ENCODE results near the gene ABCA4. TPM values are rescaled to one million over a fixed set of nuclear protein-coding genes. Genes with fewer than 3 reads are reported as not detected.

ABCA4 gene
- total RNA-seq, 2 donors from 2014 or later = not detected

DNA sequence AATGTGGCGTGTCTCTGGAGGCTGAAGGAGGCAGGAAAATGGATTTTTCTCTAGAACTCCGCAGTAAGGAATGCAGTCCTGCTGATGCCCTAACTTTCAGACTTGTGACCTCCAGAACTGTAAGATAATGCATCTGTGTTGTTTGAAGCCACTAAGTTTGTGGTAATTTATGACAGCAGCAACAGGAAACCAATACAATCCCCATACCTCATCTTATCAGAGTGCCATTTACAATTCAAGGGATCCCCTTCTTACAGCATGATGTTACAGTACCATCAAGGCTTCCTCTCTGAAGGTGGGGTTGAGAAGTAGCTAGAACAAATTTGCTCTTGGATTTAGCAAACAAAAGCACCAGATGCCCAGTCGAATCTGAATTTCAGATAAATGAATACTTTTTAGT is 21.6 kb downstream of the ABCA4 start:
- ATAC-seq (no peak), DNase-seq (ENCODE audit: low spot score in 2 of 2) (no peak)
- H3K27ac Mint-ChIP-seq = no peak overlapping the region
- H3K36me3 Mint-ChIP-seq = no peaks in the 10 kb centered on the region
- no peaks in the 10 kb centered on the region for H3K9me3 Mint-ChIP-seq

- DNase-seq (ENCODE audit: low spot score in 2 of 2) (no peak), ATAC-seq (no peak)
These were observed 22.3 kb downstream of the ABCA4 start for GRCh38 chr1:94098585-94099111.

DNA sequence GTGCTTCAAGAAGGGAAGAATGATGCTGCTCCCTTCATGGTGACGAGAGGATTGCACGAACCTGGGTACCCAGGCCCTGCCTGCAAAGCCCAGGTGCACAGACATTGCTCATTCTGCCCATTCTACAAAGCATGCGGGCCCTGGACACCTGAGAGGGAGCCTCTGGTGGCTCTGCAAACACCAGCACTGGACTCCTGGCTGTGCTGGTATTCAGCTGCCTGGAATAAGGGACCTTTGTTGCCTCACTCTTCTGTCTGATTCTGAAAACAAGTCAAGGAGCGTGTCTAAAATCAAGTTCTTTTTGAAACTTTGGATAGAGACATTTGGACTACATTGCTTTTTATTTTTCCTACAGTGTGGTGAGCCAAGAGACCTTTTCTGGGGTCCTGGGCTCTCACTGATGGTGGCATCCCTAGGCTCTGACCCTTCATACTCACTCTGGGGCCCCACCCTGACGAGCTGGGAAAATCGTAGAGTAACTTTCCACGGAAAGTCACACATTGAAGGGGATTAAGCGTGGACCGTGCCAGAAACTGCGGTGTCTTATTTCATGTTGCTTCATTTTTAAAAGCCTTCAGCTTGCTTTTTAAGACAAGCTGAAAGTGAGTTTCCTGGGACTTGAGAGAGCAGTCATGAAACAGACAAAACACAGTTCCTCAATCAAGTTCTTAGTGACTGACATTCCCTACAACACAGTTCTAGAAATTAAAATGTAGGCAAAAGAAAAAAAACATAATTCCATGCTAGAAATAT is 24.0 kb downstream of the ABCA4 start:
- no peaks in the 10 kb centered on the region for H3K36me3 Mint-ChIP-seq
- no peak overlapping the region for H3K27ac Mint-ChIP-seq
- H3K9me3 Mint-ChIP-seq = no peaks in the 10 kb centered on the region
- DNase-seq (ENCODE audit: low spot score in 2 of 2) (no peak), ATAC-seq (no peak)

More at GRCh38 chr1:94098585-94099111, 22.3 kb downstream of the ABCA4 start:
- no peak overlapping the region for H3K27ac Mint-ChIP-seq
- H3K9me3 Mint-ChIP-seq = no peaks in the 10 kb centered on the region
- H3K36me3 Mint-ChIP-seq = no peaks in the 10 kb centered on the region

GRCh38 chr1:94095744-94096469 is 25.0 kb downstream of the ABCA4 start:
- DNase-seq (ENCODE audit: low spot score in 2 of 2) = no peak
- Mint-ChIP-seq H3K9me3 (no peaks in the 10 kb centered on the region), H3K27ac (peak overlapping the region in 1 of 2 donors; percentile 40), H3K36me3 (no peaks in the 10 kb centered on the region)
- no peak for ATAC-seq

DNA sequence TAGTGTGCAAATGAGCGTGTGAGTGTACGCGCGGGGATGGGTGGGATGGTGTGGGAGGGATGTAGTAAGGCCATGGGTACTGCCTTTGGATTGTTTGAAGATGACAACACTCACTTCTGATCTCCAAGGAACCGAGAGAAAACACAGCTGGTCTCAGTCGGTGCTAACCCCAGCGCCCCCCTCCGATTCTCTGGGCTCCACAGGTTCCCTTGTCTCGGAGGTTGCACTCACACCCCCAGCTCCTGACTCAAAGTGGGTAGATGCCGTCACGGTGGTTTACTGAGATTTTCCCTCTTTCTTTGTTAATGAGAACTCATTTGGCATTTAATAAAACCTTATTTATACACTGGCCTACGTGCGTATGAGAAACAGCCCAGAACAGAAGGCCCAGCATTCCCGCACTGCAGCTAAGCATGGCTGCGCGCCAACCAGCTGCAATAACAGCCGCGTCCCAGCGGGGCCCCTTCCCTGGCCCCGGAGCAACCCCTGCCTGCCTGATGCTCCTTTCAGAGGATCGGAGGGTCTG is 25.8 kb downstream of the ABCA4 start:
- Mint-ChIP-seq H3K9me3 (no peaks in the 10 kb centered on the region), H3K36me3 (no peaks in the 10 kb centered on the region), H3K27ac (no peak overlapping the region)
- no peak for ATAC-seq
- no peak for DNase-seq (ENCODE audit: low spot score in 2 of 2)

- Mint-ChIP-seq H3K36me3 (no peaks in the 10 kb centered on the region), H3K27ac (no peak overlapping the region), H3K9me3 (no peaks in the 10 kb centered on the region)
- no peak for ATAC-seq
- DNase-seq (ENCODE audit: low spot score in 2 of 2) = no peak
These were observed 26.4 kb downstream of the ABCA4 start for GRCh38 chr1:94094469-94095111.

GRCh38 chr1:94093996-94094395 is 27.0 kb downstream of the ABCA4 start:
- Mint-ChIP-seq H3K9me3 (no peaks in the 10 kb centered on the region), H3K27ac (no peak overlapping the region), H3K36me3 (no peaks in the 10 kb centered on the region)
- no peak for DNase-seq (ENCODE audit: low spot score in 2 of 2)
- no peak for ATAC-seq

DNA sequence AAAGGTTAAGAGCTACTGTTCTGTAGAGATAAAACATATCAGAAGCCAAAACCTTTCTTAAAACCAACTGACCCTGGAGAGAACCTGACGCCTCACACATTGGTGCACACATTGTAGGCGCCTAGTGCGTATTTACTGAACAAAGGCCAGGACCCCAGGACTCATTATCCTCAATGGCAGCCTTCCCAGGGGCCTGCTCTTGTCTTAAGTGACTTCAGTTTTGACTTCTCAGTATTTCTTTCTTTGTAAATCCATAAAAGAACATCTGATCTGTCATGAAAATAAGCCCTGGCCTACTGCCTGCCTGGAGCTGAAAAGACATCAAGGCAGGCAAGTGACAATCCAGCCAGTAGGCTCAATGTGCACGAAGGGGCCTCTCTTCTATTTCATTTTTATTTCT is 27.6 kb downstream of the ABCA4 start:
- no peaks in the 10 kb centered on the region for H3K36me3 Mint-ChIP-seq
- no peak for DNase-seq (ENCODE audit: low spot score in 2 of 2)
- no peaks in the 10 kb centered on the region for H3K9me3 Mint-ChIP-seq
- no peak overlapping the region for H3K27ac Mint-ChIP-seq
- no peak for ATAC-seq

- peak in 1 of 2 donors; percentile 45 for ATAC-seq
- no peak for DNase-seq (ENCODE audit: low spot score in 2 of 2)
- Mint-ChIP-seq H3K36me3 (no peaks in the 10 kb centered on the region), H3K9me3 (no peaks in the 10 kb centered on the region), H3K27ac (peak overlapping the region; percentile 20 to 46)
These were observed 28.7 kb downstream of the ABCA4 start for GRCh38 chr1:94092210-94092613.

GRCh38 chr1:94090761-94091160 is 30.2 kb downstream of the ABCA4 start:
- Mint-ChIP-seq H3K36me3 (no peaks in the 10 kb centered on the region), H3K9me3 (no peaks in the 10 kb centered on the region), H3K27ac (no peak overlapping the region)
- no peak for DNase-seq (ENCODE audit: low spot score in 2 of 2)
- ATAC-seq = no peak

DNA sequence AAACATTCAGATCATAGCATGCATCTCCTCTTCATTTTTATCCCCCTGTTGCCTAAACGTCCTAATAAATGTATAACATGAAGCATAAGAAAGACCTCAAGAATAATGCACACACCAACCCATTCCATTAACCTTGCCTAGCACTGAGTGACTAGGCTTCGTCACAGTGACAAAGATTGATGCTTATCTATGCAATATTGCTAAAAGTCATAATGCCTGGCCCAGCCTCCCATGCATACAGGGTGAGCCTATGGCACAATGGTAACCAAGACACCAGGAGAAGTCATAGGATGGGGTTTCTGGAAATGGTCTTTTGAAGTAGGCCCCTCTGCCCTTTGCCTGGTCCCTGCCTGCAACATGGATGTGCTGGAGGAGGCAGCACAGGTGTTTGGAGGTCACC is 33.8 kb downstream of the ABCA4 start:
- Mint-ChIP-seq H3K27ac (no peak overlapping the region), H3K36me3 (no peaks in the 10 kb centered on the region), H3K9me3 (no peaks in the 10 kb centered on the region)
- DNase-seq (ENCODE audit: low spot score in 2 of 2) (no peak), ATAC-seq (no peak)

- Mint-ChIP-seq H3K36me3 (no peaks in the 10 kb centered on the region), H3K27ac (no peak overlapping the region), H3K9me3 (no peaks in the 10 kb centered on the region)
- ATAC-seq = no peak
- DNase-seq (ENCODE audit: low spot score in 2 of 2) = no peak
These were observed 36.4 kb downstream of the ABCA4 start for GRCh38 chr1:94084547-94084946.

GRCh38 chr1:94084085-94084484 is 36.9 kb downstream of the ABCA4 start:
- Mint-ChIP-seq H3K36me3 (no peaks in the 10 kb centered on the region), H3K27ac (no peak overlapping the region), H3K9me3 (no peaks in the 10 kb centered on the region)
- no peak for DNase-seq (ENCODE audit: low spot score in 2 of 2)
- no peak for ATAC-seq

- Mint-ChIP-seq H3K36me3 (no peaks in the 10 kb centered on the region), H3K9me3 (no peaks in the 10 kb centered on the region), H3K27ac (no peak overlapping the region)
- ATAC-seq (no peak), DNase-seq (ENCODE audit: low spot score in 2 of 2) (no peak)
These were observed 37.3 kb downstream of the ABCA4 start for GRCh38 chr1:94083681-94084080.

DNA sequence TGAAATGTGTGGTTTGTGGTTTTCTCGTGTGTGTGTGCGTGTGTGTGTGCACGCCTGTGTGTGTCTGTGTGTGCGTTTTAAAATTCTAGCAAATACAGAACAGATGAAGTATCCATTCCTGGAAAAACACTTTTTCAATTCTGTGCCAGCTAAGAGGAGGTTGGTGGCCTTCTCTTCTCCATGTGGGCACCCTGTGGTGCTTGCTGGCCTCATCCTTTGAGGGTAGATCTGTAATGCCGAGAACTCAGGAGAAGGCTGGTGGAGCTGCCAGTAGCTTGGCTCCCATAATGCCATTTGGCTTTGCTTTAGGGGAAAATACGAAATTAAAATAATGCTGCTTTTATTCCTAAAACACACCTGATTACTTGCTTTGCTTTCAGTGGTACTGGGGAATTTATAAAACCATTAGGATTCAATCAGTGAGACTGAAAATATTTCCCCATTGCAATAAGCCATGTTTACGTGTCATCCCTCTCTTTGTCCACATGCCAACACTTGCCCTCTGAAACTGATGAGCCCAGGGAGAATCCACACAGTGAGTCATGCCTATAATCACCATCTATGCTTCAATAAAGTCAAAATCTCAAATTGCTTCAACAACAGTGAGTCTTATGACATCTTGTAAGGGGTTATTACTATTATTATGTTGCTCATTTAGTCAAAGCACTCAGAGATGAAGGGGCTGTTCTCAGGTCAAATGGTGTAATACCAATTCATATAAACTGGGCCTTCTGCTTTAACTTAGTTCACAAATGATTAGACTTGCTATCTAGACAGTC is 39.2 kb downstream of the ABCA4 start:
- Mint-ChIP-seq H3K27ac (no peak overlapping the region), H3K36me3 (no peaks in the 10 kb centered on the region), H3K9me3 (no peaks in the 10 kb centered on the region)
- ATAC-seq (no peak), DNase-seq (ENCODE audit: low spot score in 2 of 2) (no peak)

DNA sequence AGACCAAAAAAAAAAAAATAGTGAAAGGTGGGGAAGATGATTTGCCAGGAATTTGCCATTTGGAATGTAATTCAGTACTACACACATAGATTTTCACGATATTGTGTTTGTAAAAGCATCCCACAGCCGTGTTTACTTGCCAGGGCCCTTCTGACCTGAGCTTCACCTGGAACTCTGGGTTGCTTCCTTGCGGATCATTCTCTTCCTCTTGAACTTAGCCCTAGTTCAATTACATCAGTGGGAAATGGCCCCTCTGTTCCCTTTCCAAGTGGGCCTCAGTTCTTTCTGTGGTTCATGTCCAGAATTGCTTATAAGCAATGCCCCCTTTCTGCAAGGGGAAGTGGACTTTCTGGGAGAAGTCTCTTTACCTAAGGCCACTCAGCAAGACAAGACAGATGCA is 41.0 kb downstream of the ABCA4 start:
- no peak for ATAC-seq
- no peaks in the 10 kb centered on the region for H3K9me3 Mint-ChIP-seq
- no peaks in the 10 kb centered on the region for H3K36me3 Mint-ChIP-seq
- no peak overlapping the region for H3K27ac Mint-ChIP-seq
- DNase-seq (ENCODE audit: low spot score in 2 of 2) = no peak
